Stimulated activated CD4-positive, alpha-beta T cell treated with anti-CD3 and anti-CD28 coated beads, Interleukin-1b, Interleukin-23, amount 100 ng/mL, for 1 hour (primary cell): Measurements from ENCODE around the gene TRIO.
"Not testable (repeated sequence)": the region's sequence is repeated elsewhere in the genome, so short reads cannot be mapped to it uniquely, and the experiment has no call there.

Experiments
- DNase-seq, 2 donors: peaks; one replicate each; pipeline ENCODE4 v3.0.0-alpha.2; 2020; ENCODE audit warnings: low read depth in 2 of 2

Gene TRIO

GRCh38 chr5:14552017-14552416, 408.9 kb downstream of the TRIO start:
- DNase-seq: no peak

- DNase-seq: not testable (repeated sequence)
Measured at GRCh38 chr5:14554288-14554687, 411.1 kb downstream of the TRIO start.

- DNase-seq: no peak
Measured at GRCh38 chr5:14556015-14556414, 412.9 kb downstream of the TRIO start.

GRCh38 chr5:14557203-14557770, 414.1 kb downstream of the TRIO start:
- no peak for DNase-seq

- DNase-seq: no peak
Measured at GRCh38 chr5:14557791-14558415, 414.8 kb downstream of the TRIO start.
